ENCODE data around the gene RBMS2.

GRCh38 chr12:56593909-56594621, 72.4 kb downstream of the RBMS2 start:
- TF ChIP-seq CEBPB (IDR thresholded peaks at IDR 0.05; ENCODE audit: low read depth) (no peak), FOSL1 (IDR thresholded peaks at IDR 0.05; ENCODE audit: low read depth) (no peak), RAD21 (IDR thresholded peaks at IDR 0.05; ENCODE audit: low read depth) (peak; percentile 83), TCF7L2 (IDR thresholded peaks at IDR 0.05; ENCODE audit: borderline replicate concordance, extremely low read depth, insufficient read depth, insufficient read length) (no peak), YY1 (IDR thresholded peaks at IDR 0.05; ENCODE audit: extremely low read depth, insufficient replicate concordance, low read depth, low read length) (no peak), SRF (IDR thresholded peaks at IDR 0.05; ENCODE audit: low read depth) (no peak), CTCF (IDR thresholded peaks at IDR 0.05 in 2 of 3, conservative IDR thresholded peaks at IDR 0.05 in 1 of 3; ENCODE audit: borderline replicate concordance in 1 of 3, insufficient read depth in 1 of 3, low read depth in 2 of 3, low read length in 2 of 3) (peak; percentile 78 to 97 (median 95)), ELF1 (IDR thresholded peaks at IDR 0.05; ENCODE audit: borderline replicate concordance, low read depth) (no peak), ZNF274 (IDR thresholded peaks at IDR 0.05; ENCODE audit: low read depth, low read length) (no peak), SP1 (IDR thresholded peaks at IDR 0.05; ENCODE audit: low read depth) (no peak), CBX3 (IDR thresholded peaks at IDR 0.05; ENCODE audit: low read depth) (no peak), POLR2A (IDR thresholded peaks at IDR 0.05; ENCODE audit: borderline replicate concordance, extremely low read depth, insufficient read depth, insufficient read length) (no peak), ZBTB33 (IDR thresholded peaks at IDR 0.05; ENCODE audit: extremely low read depth, insufficient replicate concordance, low read length) (no peak), EZH2 (IDR thresholded peaks at IDR 0.05) (no peak)
